GM23338 (cell line): ENCODE measurements around the gene SLC16A2.

Experiments used
- EZH2 ChIP-seq: fragments of 200-600 bp; sonication (generic); IDR thresholded peaks from one replicate; pipeline ENCODE4 v1.8.0; 2017; ENCODE audit warnings: antibody characterized with exemption, mild to moderate bottlenecking, low read depth; ENCODE audit not compliant: unreplicated experiment
- POLR2AphosphoS5 ChIP-seq: IDR thresholded peaks from 2 replicates; pipeline ENCODE4 v1.6.1; 2016; ENCODE audit warnings: antibody characterized with exemption, low read depth
- TF ChIP-seq, protein P1 (sequence below), 2 experiments: fragments of 200-600 bp in 1 of 2; sonication (generic) in 1 of 2; conservative IDR thresholded peaks; 2 replicates each; pipeline versions ENCODE4 v1.5.1 to v1.6.1; 2016 to 2017; ENCODE audit warnings: antibody characterized with exemption in 2 of 2, low read depth in 2 of 2, mild to moderate bottlenecking in 2 of 2, moderate library complexity in 1 of 2

DNA sequence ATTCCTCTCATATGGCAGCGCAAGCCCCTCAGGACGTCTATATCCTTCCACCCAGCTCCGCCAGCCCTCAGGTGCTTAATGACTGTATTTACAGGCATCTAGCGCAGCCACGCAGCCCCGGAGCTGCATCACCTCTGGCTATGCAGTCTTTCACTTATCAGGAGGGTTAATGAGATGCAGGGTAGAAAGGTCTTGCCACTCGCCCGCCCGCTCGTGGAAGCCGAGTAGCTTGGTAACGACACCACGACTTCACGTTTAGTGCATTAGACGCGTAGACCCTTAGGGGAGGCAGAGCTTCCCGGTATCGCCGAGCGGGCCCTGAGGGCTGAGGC is 1.5 kb upstream of the SLC16A2 start:
- TF ChIP-seq EZH2 (no peak), POLR2AphosphoS5 (no peak)
- TF ChIP-seq, protein P1, sequence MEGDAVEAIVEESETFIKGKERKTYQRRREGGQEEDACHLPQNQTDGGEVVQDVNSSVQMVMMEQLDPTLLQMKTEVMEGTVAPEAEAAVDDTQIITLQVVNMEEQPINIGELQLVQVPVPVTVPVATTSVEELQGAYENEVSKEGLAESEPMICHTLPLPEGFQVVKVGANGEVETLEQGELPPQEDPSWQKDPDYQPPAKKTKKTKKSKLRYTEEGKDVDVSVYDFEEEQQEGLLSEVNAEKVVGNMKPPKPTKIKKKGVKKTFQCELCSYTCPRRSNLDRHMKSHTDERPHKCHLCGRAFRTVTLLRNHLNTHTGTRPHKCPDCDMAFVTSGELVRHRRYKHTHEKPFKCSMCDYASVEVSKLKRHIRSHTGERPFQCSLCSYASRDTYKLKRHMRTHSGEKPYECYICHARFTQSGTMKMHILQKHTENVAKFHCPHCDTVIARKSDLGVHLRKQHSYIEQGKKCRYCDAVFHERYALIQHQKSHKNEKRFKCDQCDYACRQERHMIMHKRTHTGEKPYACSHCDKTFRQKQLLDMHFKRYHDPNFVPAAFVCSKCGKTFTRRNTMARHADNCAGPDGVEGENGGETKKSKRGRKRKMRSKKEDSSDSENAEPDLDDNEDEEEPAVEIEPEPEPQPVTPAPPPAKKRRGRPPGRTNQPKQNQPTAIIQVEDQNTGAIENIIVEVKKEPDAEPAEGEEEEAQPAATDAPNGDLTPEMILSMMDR (conservative IDR thresholded peaks at IDR 0.05; ENCODE audit: low read depth in 2 of 2) = no peak
